ENCODE data around the gene MYL6B.
"Not testable (repeated sequence)": the region's sequence is repeated elsewhere in the genome, so short reads cannot be mapped to it uniquely, and the experiment has no call there.

GRCh38 chr12:56196818-56197550 is 44.6 kb downstream of the MYL6B start:
- not testable (repeated sequence) for TF ChIP-seq EZH2 (IDR thresholded peaks at IDR 0.05; ENCODE audit: borderline replicate concordance, low read depth, low read length, severe bottlenecking); CTCF (IDR thresholded peaks at IDR 0.05; ENCODE audit: extremely low read depth in 1 of 2, insufficient read depth in 1 of 2, low read depth in 1 of 2, low read length in 2 of 2); POLR2A (IDR thresholded peaks at IDR 0.05; ENCODE audit: low read depth, low read length)
